ENCODE measurements around the gene GOLGA5.
"Not testable (repeated sequence)": the region's sequence is repeated elsewhere in the genome, so short reads cannot be mapped to it uniquely, and the experiment has no call there.

GOLGA5 gene

GRCh38 chr14:92819011-92819597 is 25.0 kb downstream of the GOLGA5 start:
- TF ChIP-seq SPI1 (IDR thresholded peaks at IDR 0.05; ENCODE audit: borderline replicate concordance, low read depth) (no peak), GABPA (IDR thresholded peaks at IDR 0.05; ENCODE audit: low read depth) (no peak), REST (IDR thresholded peaks at IDR 0.05; ENCODE audit: insufficient replicate concordance, low read depth) (no peak), CTCF (IDR thresholded peaks at IDR 0.05; ENCODE audit: insufficient read depth, low read length) (no peak), POLR2AphosphoS5 (IDR thresholded peaks at IDR 0.05; ENCODE audit: low read depth) (no peak)
- H3K27me3 ChIP-seq (ENCODE audit: insufficient read depth, poor library complexity, severe bottlenecking): no peaks in the 10 kb centered on the region
- no peak overlapping the region for H3K27ac ChIP-seq (replicated peaks)
- no peak overlapping the region for H3K4me3 ChIP-seq (replicated peaks; ENCODE audit: insufficient read depth, low read length)
- DNase-seq (ENCODE audit: low read depth in 1 of 2, low spot score in 1 of 2): no peak

DNA sequence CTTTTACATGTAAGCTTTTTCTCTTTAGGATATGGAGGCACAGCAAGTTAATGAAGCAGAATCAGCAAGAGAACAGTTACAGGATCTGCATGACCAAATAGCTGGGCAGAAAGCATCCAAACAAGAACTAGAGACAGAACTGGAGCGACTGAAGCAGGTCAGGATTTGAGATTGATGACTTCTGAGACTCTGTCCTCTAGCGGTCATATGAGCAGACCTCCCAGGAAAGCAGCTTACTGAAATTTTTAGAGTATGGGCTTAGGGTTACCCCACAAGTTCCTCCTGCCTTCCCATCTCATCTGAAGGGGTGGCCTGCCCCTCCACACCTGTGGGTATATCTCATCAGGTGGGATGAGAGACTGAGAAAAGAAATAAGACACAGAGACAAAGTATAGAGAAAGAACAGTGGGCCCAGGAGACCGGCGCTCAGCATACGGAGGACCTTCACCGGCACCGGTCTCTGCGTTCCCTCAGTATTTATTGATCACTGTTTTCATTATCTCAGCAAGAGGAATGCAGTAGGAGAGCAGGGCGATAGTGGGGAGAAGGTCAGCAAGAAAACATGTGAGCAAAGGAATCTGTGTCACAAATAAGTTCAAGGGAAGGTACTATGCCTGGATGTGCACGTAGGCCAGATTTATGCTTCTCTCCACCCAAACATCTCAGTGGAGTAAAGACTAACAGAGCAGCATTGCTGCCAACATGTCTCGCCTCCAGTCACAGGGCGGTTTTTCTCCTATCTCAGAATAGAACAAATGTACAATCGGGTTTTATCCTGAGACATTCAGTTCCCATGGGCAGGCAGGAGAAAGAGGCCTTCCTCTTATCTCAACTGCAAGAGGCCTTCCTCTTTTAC is 25.8 kb downstream of the GOLGA5 start:
- H3K4me3 ChIP-seq (replicated peaks; ENCODE audit: insufficient read depth, low read length); H3K27ac ChIP-seq (replicated peaks); H3K27me3 ChIP-seq (ENCODE audit: insufficient read depth, poor library complexity, severe bottlenecking); DNase-seq (ENCODE audit: low read depth in 1 of 2, low spot score in 1 of 2): not testable (repeated sequence)

DNA sequence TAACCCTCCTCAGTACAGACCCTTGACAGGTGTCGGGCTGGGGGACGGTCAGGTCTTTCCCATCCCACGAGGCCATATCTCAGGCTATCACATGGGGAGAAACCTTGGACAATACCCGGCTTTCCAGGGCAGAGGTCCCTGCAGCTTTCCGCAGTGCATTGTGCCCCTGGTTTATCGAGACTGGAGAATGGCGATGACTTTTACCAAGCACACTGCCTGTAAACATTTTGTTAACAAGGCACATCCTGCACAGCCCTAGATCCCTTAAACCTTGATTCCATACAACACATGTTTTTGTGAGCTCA is 26.4 kb downstream of the GOLGA5 start:
- not testable (repeated sequence) for H3K4me3 ChIP-seq (replicated peaks; ENCODE audit: insufficient read depth, low read length); H3K27me3 ChIP-seq (ENCODE audit: insufficient read depth, poor library complexity, severe bottlenecking); H3K27ac ChIP-seq (replicated peaks); DNase-seq (ENCODE audit: low read depth in 1 of 2, low spot score in 1 of 2)

DNA sequence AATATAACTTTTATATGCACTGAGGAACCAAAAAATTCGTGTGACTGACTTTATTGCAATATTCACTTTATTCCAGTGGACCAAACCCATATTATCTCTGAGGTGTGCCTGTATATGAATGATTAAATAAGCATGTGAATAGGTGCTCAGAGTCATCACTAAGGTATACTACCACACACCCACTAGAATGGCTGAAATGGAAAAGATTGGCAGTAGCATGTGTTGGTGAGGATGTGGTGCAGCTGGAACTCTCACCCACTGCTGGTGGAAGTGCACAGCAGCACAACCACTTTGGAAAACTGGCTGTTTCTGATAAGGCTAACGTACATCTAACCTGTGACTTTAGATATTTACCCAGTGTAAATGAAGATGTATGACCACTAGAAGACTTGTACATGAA is 36.8 kb downstream of the GOLGA5 start:
- no peak for DNase-seq (ENCODE audit: low read depth in 1 of 2, low spot score in 1 of 2)
- no peak overlapping the region for H3K27ac ChIP-seq (replicated peaks)
- H3K27me3 ChIP-seq (ENCODE audit: insufficient read depth, poor library complexity, severe bottlenecking): no peaks in the 10 kb centered on the region
- TF ChIP-seq GABPA (IDR thresholded peaks at IDR 0.05; ENCODE audit: low read depth) (no peak), POLR2AphosphoS5 (IDR thresholded peaks at IDR 0.05; ENCODE audit: low read depth) (no peak), REST (IDR thresholded peaks at IDR 0.05; ENCODE audit: insufficient replicate concordance, low read depth) (no peak), CTCF (IDR thresholded peaks at IDR 0.05; ENCODE audit: insufficient read depth, low read length) (no peak), SPI1 (IDR thresholded peaks at IDR 0.05; ENCODE audit: borderline replicate concordance, low read depth) (no peak)
- no peak overlapping the region for H3K4me3 ChIP-seq (replicated peaks; ENCODE audit: insufficient read depth, low read length)

All from HL-60 (cell line).